A673 (cell line): ENCODE results near the gene DNAJC16.

Experiments used
- EZH2 ChIP-seq: fragments of 200-600 bp; sonication (generic); IDR thresholded peaks from 2 replicates; pipeline ENCODE4 v1.6.1; 2017; ENCODE audit warnings: borderline replicate concordance, low read depth, mild to moderate bottlenecking, mixed read lengths, antibody characterized with exemption, low read length; ENCODE audit not compliant: poor library complexity, severe bottlenecking
- TF ChIP-seq, protein P1 (sequence below): fragments of 300-800, 200-600 bp; sonication (generic); conservative IDR thresholded peaks from 2 replicates; pipeline ENCODE4 v1.5.1; 2017; ENCODE audit warnings: low read depth, mild to moderate bottlenecking, antibody characterized with exemption, low read length, moderate library complexity, mixed read lengths

DNA sequence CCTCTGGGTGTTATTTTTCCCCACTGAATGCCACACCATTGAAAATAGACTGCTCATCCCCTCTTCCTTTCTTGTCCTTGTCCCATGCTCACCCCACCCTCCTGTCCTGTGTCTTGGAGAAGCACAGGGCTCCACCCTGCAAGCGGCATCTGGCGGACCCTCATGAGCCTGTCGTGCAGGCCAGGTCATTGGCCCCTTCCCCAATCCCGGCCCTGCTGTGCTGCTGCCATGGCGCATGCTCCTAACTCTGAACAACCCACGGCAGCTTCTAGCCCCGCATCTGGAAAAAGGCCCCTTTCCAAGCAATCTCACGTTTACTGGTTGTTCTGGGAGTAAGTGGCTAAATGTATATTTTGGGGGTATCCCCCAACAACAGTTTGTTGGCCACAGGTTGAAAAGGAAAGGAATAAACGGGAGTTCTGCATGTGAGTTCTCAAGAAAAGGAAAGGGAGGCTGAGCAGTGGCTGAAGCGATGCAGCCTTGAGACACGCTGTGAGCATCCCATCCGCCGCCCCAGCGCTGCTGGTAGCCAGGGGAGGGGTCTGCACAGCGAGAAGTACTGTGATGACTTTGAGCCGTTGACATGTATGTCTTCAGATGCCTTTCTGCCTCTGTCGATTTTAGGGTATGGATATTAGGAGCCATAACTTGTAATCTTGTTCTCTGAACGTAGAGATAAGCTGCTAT lies 41.9 kb downstream of the DNAJC16 start:
- TF ChIP-seq, protein P1, sequence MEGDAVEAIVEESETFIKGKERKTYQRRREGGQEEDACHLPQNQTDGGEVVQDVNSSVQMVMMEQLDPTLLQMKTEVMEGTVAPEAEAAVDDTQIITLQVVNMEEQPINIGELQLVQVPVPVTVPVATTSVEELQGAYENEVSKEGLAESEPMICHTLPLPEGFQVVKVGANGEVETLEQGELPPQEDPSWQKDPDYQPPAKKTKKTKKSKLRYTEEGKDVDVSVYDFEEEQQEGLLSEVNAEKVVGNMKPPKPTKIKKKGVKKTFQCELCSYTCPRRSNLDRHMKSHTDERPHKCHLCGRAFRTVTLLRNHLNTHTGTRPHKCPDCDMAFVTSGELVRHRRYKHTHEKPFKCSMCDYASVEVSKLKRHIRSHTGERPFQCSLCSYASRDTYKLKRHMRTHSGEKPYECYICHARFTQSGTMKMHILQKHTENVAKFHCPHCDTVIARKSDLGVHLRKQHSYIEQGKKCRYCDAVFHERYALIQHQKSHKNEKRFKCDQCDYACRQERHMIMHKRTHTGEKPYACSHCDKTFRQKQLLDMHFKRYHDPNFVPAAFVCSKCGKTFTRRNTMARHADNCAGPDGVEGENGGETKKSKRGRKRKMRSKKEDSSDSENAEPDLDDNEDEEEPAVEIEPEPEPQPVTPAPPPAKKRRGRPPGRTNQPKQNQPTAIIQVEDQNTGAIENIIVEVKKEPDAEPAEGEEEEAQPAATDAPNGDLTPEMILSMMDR: no peak
- TF ChIP-seq EZH2: no peak
